Psoas muscle (tissue), 8 donors: ENCODE measurements around the gene SLC35B3. TPM values are rescaled to one million over a fixed set of nuclear protein-coding genes. Genes with fewer than 3 reads are reported as not detected.
"Not testable (repeated sequence)": the region's sequence is repeated elsewhere in the genome, so short reads cannot be mapped to it uniquely, and the experiment has no call there.

Source experiments
- ATAC-seq, 4 donors: fragments of 200-7000 bp; cut with Tn5 transposase; one replicate each; pipeline ENCODE4 v1.9.1; 2020; ENCODE audit warnings: moderate library complexity in 3 of 4, mild to moderate bottlenecking in 2 of 4
- DNase-seq, 2 donors: peaks; one replicate each; pipeline ENCODE4 v3.0.0-alpha.2; 2020
- H3K27ac ChIP-seq: fragments of 200-600 bp; one replicate; pipeline ENCODE4 v1.8.0; 2022
- H3K27me3 ChIP-seq, 3 donors: fragments of 200-600 bp in 1 of 3; one replicate each; pipeline versions ENCODE4 v1.6.1 to v1.8.0; 2013 to 2022; ENCODE audit warnings: low read length in 2 of 3, mild to moderate bottlenecking in 2 of 3, moderate library complexity in 1 of 3; ENCODE audit not compliant: insufficient read depth in 3 of 3
- H3K36me3 ChIP-seq, 2 donors: fragments of 200-600 bp in 1 of 2; one replicate each; pipeline versions ENCODE4 v1.6.1 to v1.8.0; 2013 to 2022; ENCODE audit warnings: low read depth in 1 of 2, mild to moderate bottlenecking in 1 of 2, moderate library complexity in 1 of 2; ENCODE audit not compliant: insufficient read depth in 1 of 2
- H3K4me1 ChIP-seq: fragments of 200-600 bp; one replicate; pipeline ENCODE4 v1.8.0; 2022
- H3K4me3 ChIP-seq: fragments of 200-600 bp; one replicate; pipeline ENCODE4 v1.8.0; 2022; ENCODE audit warnings: mild to moderate bottlenecking
- H3K9me3 ChIP-seq: fragments of 200-600 bp; one replicate; pipeline ENCODE4 v1.8.0; 2022
- WGBS, 3 donors: extraction: QIAGEN DNeasy Blood & Tissue Kit; methylation state at CpG; one replicate each; pipeline versions ENCODE4 v1.1.6 to v1.1.7; 2013; 5-methylcytosine and 5-hydroxymethylcytosine counted together
- intact Hi-C, 2 donors: fragments of 100-400 bp; cut with DNase I; formaldehyde crosslinking; loops; one replicate each; pipeline versions ENCODE4 v1.11.0 to v1.14.2; 2022
- polyA plus RNA-seq, 3 donors: library from polyadenylated mRNA; stranded (reverse); fragments of 200-250 nt; gene quantifications; one replicate each; pipeline ENCODE4 v1.2.3, GENCODE V29; 2013
- total RNA-seq, 4 donors: library from RNA; stranded (reverse); fragmentation: NEBNext Ultra II Directional in 2 of 4; extraction: Animal tissue kit (Norgen Biotek cat#: 25700) in 2 of 4; gene quantifications; one replicate each; pipeline versions ENCODE4 v1.2.1 to v1.2.4, GENCODE V29; 2021 to 2023
- TF ChIP-seq, protein P1 (sequence below): fragments of 200-600 bp; IDR thresholded peaks from one replicate; pipeline ENCODE4 v1.8.0; 2022; ENCODE audit warnings: antibody characterized with exemption
- donor health status: healthy with polysubstance abuse.
- donor health status: DM: no; HTN: no; CAD: no; lungs with moderate emphysema.
- donor health status: Bipolar disorder and iron deficiency.
- donor health status: healthy.
- donor health status: DM: yes; HTN: yes; CAD: no.
- donor health status: DM: no; HTN: no; CAD: no.
- donor health status: DM: no; HTN: no; CAD: no.
- donor health status: DM: yes; HTN: yes; CAD: no.

The SLC35B3 gene
- total and polyA plus RNA-seq, 7 donors: 2.9 to 7.2 (median 4.3) TPM

- no peak for ATAC-seq
- peaks cover 4 to 94% of the 10 kb centered on the region in 2 donors for H3K36me3 ChIP-seq
Observed at GRCh38 chr6:8414844-8415243, 20.5 kb downstream of the SLC35B3 start.

DNA sequence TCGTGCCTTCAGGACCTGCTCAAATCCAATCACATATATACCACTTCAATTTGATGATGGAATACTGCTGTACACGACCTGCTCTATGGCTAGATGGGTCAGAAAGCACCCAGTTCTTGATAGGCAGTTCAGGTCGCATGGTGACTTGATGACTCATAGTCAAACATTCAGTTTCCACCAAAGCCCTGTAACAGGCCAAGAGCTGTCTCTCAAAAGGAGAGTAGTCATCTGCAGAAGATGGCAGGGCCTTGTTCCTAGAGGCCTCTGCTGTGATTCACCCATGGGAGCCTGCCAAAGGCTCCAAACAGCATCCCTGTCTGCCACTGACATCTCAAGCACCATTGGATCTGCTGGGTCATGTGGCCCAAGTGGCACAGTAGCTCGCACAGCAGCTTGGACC, 29.4 kb downstream of the SLC35B3 start:
- not testable (repeated sequence) for H3K9me3 ChIP-seq

More at GRCh38 chr6:8414844-8415243, 20.5 kb downstream of the SLC35B3 start:
- WGBS, 3 donors: 92 to 93% (median 93%) methylated on average over 3 of the region's 3 CpGs
- no peak for DNase-seq
- TF ChIP-seq, protein P1, sequence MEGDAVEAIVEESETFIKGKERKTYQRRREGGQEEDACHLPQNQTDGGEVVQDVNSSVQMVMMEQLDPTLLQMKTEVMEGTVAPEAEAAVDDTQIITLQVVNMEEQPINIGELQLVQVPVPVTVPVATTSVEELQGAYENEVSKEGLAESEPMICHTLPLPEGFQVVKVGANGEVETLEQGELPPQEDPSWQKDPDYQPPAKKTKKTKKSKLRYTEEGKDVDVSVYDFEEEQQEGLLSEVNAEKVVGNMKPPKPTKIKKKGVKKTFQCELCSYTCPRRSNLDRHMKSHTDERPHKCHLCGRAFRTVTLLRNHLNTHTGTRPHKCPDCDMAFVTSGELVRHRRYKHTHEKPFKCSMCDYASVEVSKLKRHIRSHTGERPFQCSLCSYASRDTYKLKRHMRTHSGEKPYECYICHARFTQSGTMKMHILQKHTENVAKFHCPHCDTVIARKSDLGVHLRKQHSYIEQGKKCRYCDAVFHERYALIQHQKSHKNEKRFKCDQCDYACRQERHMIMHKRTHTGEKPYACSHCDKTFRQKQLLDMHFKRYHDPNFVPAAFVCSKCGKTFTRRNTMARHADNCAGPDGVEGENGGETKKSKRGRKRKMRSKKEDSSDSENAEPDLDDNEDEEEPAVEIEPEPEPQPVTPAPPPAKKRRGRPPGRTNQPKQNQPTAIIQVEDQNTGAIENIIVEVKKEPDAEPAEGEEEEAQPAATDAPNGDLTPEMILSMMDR: no peak
- intact Hi-C loops: no loop called here
- no peaks in the 10 kb centered on the region for H3K27me3 ChIP-seq
- no peak overlapping the region for H3K4me3 ChIP-seq
- no peaks in the 10 kb centered on the region for H3K4me1 ChIP-seq
- H3K27ac ChIP-seq: no peak overlapping the region
- no peaks in the 10 kb centered on the region for H3K9me3 ChIP-seq

GRCh38 chr6:8402546-8402945, 32.8 kb downstream of the SLC35B3 start:
- H3K27ac ChIP-seq: no peak overlapping the region
- ATAC-seq (no peak), DNase-seq (no peak)
- H3K4me1 ChIP-seq: no peaks in the 10 kb centered on the region
- H3K9me3 ChIP-seq: no peaks in the 10 kb centered on the region
- H3K4me3 ChIP-seq: no peak overlapping the region
- H3K27me3 ChIP-seq: peaks cover 0 to 5% (median 0%) of the 10 kb centered on the region in 3 donors
- H3K36me3 ChIP-seq: no peaks in the 10 kb centered on the region
- intact Hi-C loops: no loop called here
- TF ChIP-seq, protein P1: no peak
- 72 to 74% (median 73%) methylated on average over 1 of the region's 1 CpG for WGBS, 3 donors

More for the DNA sequence above, 29.4 kb downstream of the SLC35B3 start:
- DNase-seq, H3K27me3 ChIP-seq, H3K4me1 ChIP-seq, intact Hi-C loops, ATAC-seq, H3K27ac ChIP-seq, H3K4me3 ChIP-seq: not testable (repeated sequence)
- H3K36me3 ChIP-seq: peaks cover 0 to 16% of the 10 kb centered on the region in 2 donors
- WGBS, 3 donors: 86 to 90% (median 86%) methylated on average over 4 of the region's 4 CpGs

DNA sequence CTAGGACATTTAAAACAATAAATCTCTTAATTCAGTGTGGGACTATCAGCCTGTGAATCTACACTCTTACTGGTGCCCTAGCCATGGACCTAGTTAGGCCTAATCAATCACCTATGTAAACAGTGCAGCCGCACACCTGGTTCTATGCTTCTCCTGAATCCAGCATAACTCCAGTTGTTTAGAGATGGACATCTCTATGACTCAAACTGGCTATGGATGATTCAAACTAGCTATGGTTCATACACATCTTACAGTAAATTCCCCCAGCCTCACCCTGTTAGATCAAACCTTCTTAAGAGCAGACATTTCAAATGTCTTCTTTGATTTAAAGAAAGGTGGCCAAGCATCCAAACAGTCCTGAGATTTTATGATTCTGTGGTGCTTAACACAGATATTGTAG, 34.7 kb downstream of the SLC35B3 start:
- Histone ChIP-seq H3K27ac (no peak overlapping the region), H3K4me3 (no peak overlapping the region), H3K27me3 (peaks cover 0 to 5% (median 0%) of the 10 kb centered on the region in 3 donors), H3K9me3 (no peaks in the 10 kb centered on the region), H3K4me1 (no peaks in the 10 kb centered on the region), H3K36me3 (no peaks in the 10 kb centered on the region)
- ATAC-seq: no peak
- intact Hi-C loops: no loop called here
- WGBS, 3 donors: 82 to 88% (median 82%) methylated on average over 1 of the region's 1 CpG
- no peak for DNase-seq
- TF ChIP-seq, protein P1: no peak

GRCh38 chr6:8392569-8392968, 42.8 kb downstream of the SLC35B3 start:
- H3K27ac ChIP-seq: no peak overlapping the region
- no peaks in the 10 kb centered on the region for H3K36me3 ChIP-seq
- H3K9me3 ChIP-seq: no peaks in the 10 kb centered on the region
- no peaks in the 10 kb centered on the region for H3K4me1 ChIP-seq
- ATAC-seq: no peak
- WGBS, 3 donors: 64 to 73% (median 71%) methylated on average over 2 of the region's 2 CpGs
- H3K4me3 ChIP-seq: no peak overlapping the region
- DNase-seq: no peak
- intact Hi-C loops: no loop called here
- TF ChIP-seq, protein P1: no peak
- peaks cover 0 to 3% (median 0%) of the 10 kb centered on the region in 3 donors for H3K27me3 ChIP-seq
